ENCODE results near the gene LRMDA. TPM values are rescaled to one million over a fixed set of nuclear protein-coding genes. Genes with fewer than 3 reads are reported as not detected.

Gene LRMDA
- total and polyA plus RNA-seq, 2 of the 8 experiments (the other 6 are each of a cell fraction or from before 2014, with no cell fraction given): 0.86 to 2.8 TPM

DNA sequence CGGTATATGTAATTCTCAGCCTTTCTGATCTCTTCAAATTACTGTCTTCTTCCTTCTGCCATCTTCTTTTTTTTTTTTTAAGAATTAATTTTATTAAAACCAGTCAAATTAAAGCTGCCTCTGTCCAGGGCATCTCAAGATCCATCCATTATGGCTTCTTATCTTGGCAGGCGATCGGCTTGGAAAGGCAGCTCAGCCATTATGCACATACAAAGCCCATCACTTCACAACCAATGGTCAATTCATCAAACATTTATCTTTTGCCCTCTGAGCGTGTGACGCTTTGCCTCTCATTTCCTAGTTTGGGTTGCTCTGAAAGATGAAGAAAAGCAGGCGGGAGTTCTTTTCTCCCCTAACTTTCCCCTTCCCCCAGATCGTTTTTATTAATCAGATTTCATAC, 591.6 kb downstream of the LRMDA start:
- no peaks in the 10 kb centered on the region for H3K23me2 ChIP-seq (ENCODE audit: low read depth, low read length)
- H3K4ac ChIP-seq (replicated peaks; ENCODE audit: insufficient read length, low read depth, low read length): no peak overlapping the region
- FAIRE-seq: no peak
- H4K20me1 ChIP-seq (replicated peaks in 1 of 2; ENCODE audit: control insufficient read depth in 1 of 2, insufficient read depth in 2 of 2, low read length in 2 of 2): no peaks in the 10 kb centered on the region
- no peak overlapping the region for H3K56ac ChIP-seq (replicated peaks; ENCODE audit: insufficient read length, low read depth, low read length)
- WGBS, 2 experiments (ENCODE audit: extremely low coverage in 1 of 2, insufficient coverage in 1 of 2, insufficient read length in 1 of 2, insufficient replicate concordance in 2 of 2, low coverage in 1 of 2, low lambda C conversion rate in 2 of 2, missing lambda C conversion rate in 1 of 2): 87% methylated on average over 7 of the region's 7 CpGs; no CpG with 5 or more reads in 1 of the 2 experiments
- H4K8ac ChIP-seq (ENCODE audit: extremely low read depth, insufficient read depth, low read length): no peak overlapping the region
- H3K9me3 ChIP-seq (ENCODE audit: insufficient read depth in 2 of 2, low read depth in 1 of 2, low read length in 1 of 2): no peaks in the 10 kb centered on the region
- H3K4me1 ChIP-seq (replicated peaks in 1 of 4; ENCODE audit: control insufficient read depth in 3 of 4, insufficient read depth in 4 of 4, low read length in 3 of 4): no peaks in the 10 kb centered on the region
- no peak overlapping the region for H3K18ac ChIP-seq (ENCODE audit: extremely low read depth, low read length)
- no peak for DNase-seq (ENCODE audit: low read depth in 1 of 2, low spot score in 2 of 2)
- H2BK5ac ChIP-seq (ENCODE audit: low read depth, low read length): no peak overlapping the region
- no peak overlapping the region for H2BK120ac ChIP-seq (replicated peaks; ENCODE audit: low read depth, low read length)
- no peak overlapping the region for H2BK12ac ChIP-seq (ENCODE audit: low read depth, low read length)
- no peak overlapping the region for H3K23ac ChIP-seq (ENCODE audit: insufficient read length)
- CTCF ChIA-PET (ENCODE audit: partially characterized antibody): interaction anchor here (0.6 to 3.2 kb wide), 2 partner anchors 14 to 56 kb away, joined by 3 to 12 read pairs; no protein-coding TSS in a partner anchor
- H3K36me3 ChIP-seq (ENCODE audit: control insufficient read depth in 2 of 4, insufficient read depth in 4 of 4, low read length in 3 of 4): no peaks in the 10 kb centered on the region
- no peak overlapping the region for H2AFZ ChIP-seq (ENCODE audit: low read length)
- H3K27ac ChIP-seq (ENCODE audit: low read depth, low read length): no peak overlapping the region
- no peak overlapping the region for H3K9ac ChIP-seq (replicated peaks in 1 of 4; ENCODE audit: extremely low read depth in 1 of 4, low read depth in 3 of 4, low read length in 3 of 4)
- H4K91ac ChIP-seq (replicated peaks; ENCODE audit: insufficient read length, low read length): no peak overlapping the region
- no peaks in the 10 kb centered on the region for H3K27me3 ChIP-seq (replicated peaks in 1 of 4; ENCODE audit: control insufficient read depth in 3 of 4, extremely low read depth in 1 of 4, insufficient read depth in 3 of 4, low read length in 3 of 4)
- no peak overlapping the region for H3K4me3 ChIP-seq (ENCODE audit: extremely low read depth in 1 of 4, insufficient read depth in 2 of 4, low read depth in 3 of 4, low read length in 4 of 4)
- H3K79me2 ChIP-seq (ENCODE audit: control insufficient read depth in 1 of 2, insufficient read depth in 2 of 2, low read length in 2 of 2): no peaks in the 10 kb centered on the region
- H2BK15ac ChIP-seq (ENCODE audit: low read length): no peak overlapping the region
- no peak overlapping the region for H4K5ac ChIP-seq (ENCODE audit: insufficient read length, low read depth, low read length)
- no peaks in the 10 kb centered on the region for H3K79me1 ChIP-seq (ENCODE audit: low read depth, low read length)
- no peak overlapping the region for H3K14ac ChIP-seq (ENCODE audit: insufficient read length)
- H2AK5ac ChIP-seq (ENCODE audit: low read depth, low read length): no peak overlapping the region
- H2BK20ac ChIP-seq (ENCODE audit: low read length): no peak overlapping the region
- POLR2A ChIA-PET (ENCODE audit: partially characterized antibody): no interaction called here
- H3K4me2 ChIP-seq (ENCODE audit: insufficient read depth in 1 of 2, low read depth in 2 of 2, low read length in 2 of 2): no peak overlapping the region
- TF ChIP-seq RBBP5 (IDR thresholded peaks at IDR 0.05; ENCODE audit: borderline replicate concordance, low read depth, low read length): no peak
